ENCODE measurements around the gene TEAD2. TPM values are rescaled to one million over a fixed set of nuclear protein-coding genes. Genes with fewer than 3 reads are reported as not detected.

TEAD2 gene
- total RNA-seq, 1 experiment from 2014 or later, result 106 TPM

Small RNA genes lying within 50 kb of the gene (microRNA-seq; reads per million reads assigned to microRNA genes)
- not detected for gene MIR4324 (ENCODE audit: borderline number of aligned reads)

Other genes with a start within 250 kb of the TEAD2 start
- 5.1 to 5.7 TPM (median 5.1 TPM) in 3 replicates for gene LIN7B, start 248.0 kb downstream of the TEAD2 start, total RNA-seq (2021)
- 3.1 to 3.4 TPM (median 3.2 TPM) in 3 replicates for gene C19orf73, start 243.3 kb downstream of the TEAD2 start, total RNA-seq (2021)
- 25.5 to 30.1 TPM (median 27.3 TPM) in 3 replicates for gene PPFIA3, start 242.9 kb downstream of the TEAD2 start, total RNA-seq (2021)
- gene HRC, start 207.0 kb downstream of the TEAD2 start, total RNA-seq (2021), result 1.9 to 5.0 TPM (median 4.6 TPM) in 3 replicates
- 15.5 to 24.8 TPM (median 23.6 TPM) in 3 replicates for gene TRPM4, start 204.6 kb downstream of the TEAD2 start, total RNA-seq (2021)
- gene SLC6A16, start 37.2 kb downstream of the TEAD2 start, total RNA-seq (2021), result 1.5 to 2.2 TPM (median 2.1 TPM) in 3 replicates
- gene CD37, start 27.0 kb downstream of the TEAD2 start, total RNA-seq (2021), result 0.27 to 1.6 TPM (median 1.2 TPM) in 3 replicates
- gene DKKL1, start 1.5 kb upstream of the TEAD2 start, total RNA-seq (2021), result 2.4 to 3.0 TPM (median 2.9 TPM) in 3 replicates
- gene KASH5, start 25.8 kb upstream of the TEAD2 start, total RNA-seq (2021), result 0.14 to 0.42 TPM in 2 of 3 replicates, not detected in the other
- 1.0 to 1.7 TPM (median 1.5 TPM) in 3 replicates for gene PTH2, start 61.0 kb upstream of the TEAD2 start, total RNA-seq (2021)
- 0.85 to 1.4 TPM (median 0.87 TPM) in 3 replicates for gene GFY, start 63.0 kb upstream of the TEAD2 start, total RNA-seq (2021)
- 1.6 to 2.8 TPM (median 2.1 TPM) in 3 replicates for gene SLC17A7, start 79.1 kb upstream of the TEAD2 start, total RNA-seq (2021)
- gene PIH1D1, start 89.4 kb upstream of the TEAD2 start, total RNA-seq (2021), result 153 to 170 TPM (median 156 TPM) in 3 replicates
- gene ALDH16A1, start 90.8 kb upstream of the TEAD2 start, total RNA-seq (2021), result 44.3 to 53.6 TPM (median 52.6 TPM) in 3 replicates
- 2.9 to 5.3 TPM (median 3.6 TPM) in 3 replicates for gene FLT3LG, start 111.8 kb upstream of the TEAD2 start, total RNA-seq (2021)
- gene RPL13A, start 125.2 kb upstream of the TEAD2 start, total RNA-seq (2021), result 3,861 to 4,362 TPM (median 4,362 TPM) in 3 replicates
- 2,299 to 2,683 TPM (median 2,679 TPM) in 3 replicates for gene RPS11, start 134.0 kb upstream of the TEAD2 start, total RNA-seq (2021)
- 53.8 to 69.9 TPM (median 61.2 TPM) in 3 replicates for gene FCGRT, start 150.2 kb upstream of the TEAD2 start, total RNA-seq (2021)
- 14.3 to 20.6 TPM (median 20.3 TPM) in 3 replicates for gene RCN3, start 165.6 kb upstream of the TEAD2 start, total RNA-seq (2021)
- gene NOSIP, start 218.1 kb upstream of the TEAD2 start, total RNA-seq (2021), result 82.3 to 97.9 TPM (median 87.6 TPM) in 3 replicates
- gene PRRG2, start 218.9 kb upstream of the TEAD2 start, total RNA-seq (2021), result 5.9 to 7.0 TPM (median 6.9 TPM) in 3 replicates
- 78.6 to 86.1 TPM (median 83.3 TPM) in 3 replicates for gene PRR12, start 228.8 kb upstream of the TEAD2 start, total RNA-seq (2021)

Data from WTC11 (cell line).